ENCODE results near the gene VSNL1.

The VSNL1 gene

GRCh38 chr2:17540093-17540812 is at the start of gene VSNL1:
TSS of gene VSNL1 (plus strand) at chr2:17540696. CDS start at chr2:17592075, 51,379 bp downstream.
- DNase-seq (ENCODE audit: low read depth) = no peak

DNA sequence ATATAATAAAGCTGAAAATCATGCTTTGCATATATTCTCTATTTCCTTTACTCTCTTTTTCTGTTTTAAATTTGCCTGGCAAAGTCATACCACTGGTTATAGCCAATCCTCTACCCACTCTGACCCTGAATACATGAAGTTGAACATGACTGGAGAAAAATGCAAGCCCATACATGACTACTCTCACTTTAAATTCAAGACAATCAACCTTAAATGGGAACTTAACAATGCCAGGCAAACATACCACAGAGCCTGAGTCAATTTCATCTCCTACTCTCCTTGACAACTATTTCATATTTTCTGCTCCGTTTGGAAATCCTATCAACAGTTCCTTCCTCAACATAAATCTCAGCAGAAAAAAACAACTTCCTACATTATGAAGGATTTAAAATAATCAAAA is 44.9 kb upstream of the VSNL1 start:
- DNase-seq (ENCODE audit: low read depth) = no peak

- no peak for DNase-seq (ENCODE audit: low read depth)
Observed at GRCh38 chr2:17497718-17498117, 42.8 kb upstream of the VSNL1 start.

DNA sequence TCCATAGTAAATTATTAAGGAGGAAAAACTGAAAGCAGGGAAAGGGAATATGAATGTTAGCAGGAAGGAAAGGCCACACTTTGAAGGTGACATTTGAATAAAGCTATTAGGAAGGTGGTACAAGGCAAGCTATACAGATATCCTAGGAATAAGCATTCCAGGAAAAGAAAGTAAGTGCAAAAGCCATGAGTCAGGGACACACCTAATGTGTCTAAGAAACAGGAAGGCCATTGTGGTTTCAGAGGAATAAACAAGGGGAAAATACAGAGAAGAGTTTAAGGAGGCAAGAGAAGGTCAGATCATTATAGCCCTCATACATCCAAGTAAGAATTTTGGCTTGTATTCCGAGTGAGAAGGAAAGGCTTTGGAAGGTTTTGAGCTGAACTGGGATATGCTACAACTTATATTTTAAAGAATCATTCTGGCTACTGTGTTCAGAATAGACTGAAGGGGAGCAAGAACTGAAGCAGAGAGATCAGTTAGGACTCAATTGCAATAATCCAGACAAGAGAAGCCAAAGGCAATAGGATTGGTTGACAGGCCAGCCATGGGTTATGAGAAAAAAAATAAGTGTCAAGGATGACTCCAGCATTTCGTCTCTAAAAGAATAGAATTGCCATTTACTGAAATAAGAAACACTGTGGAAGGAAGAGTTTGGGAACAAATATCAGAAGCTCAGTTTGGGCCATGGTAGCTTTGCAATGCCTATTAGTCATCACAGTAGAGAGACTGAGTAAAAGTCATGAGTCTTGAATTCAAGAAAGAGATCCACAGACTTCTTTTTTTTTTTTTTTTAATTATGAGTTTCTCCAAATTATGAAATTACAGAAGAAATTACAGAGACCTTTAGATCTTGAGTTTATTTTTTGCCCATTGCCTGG is 33.5 kb upstream of the VSNL1 start:
- no peak for DNase-seq (ENCODE audit: low read depth)

- no peak for DNase-seq (ENCODE audit: low read depth)
Observed at GRCh38 chr2:17515652-17516051, 24.8 kb upstream of the VSNL1 start.

DNA sequence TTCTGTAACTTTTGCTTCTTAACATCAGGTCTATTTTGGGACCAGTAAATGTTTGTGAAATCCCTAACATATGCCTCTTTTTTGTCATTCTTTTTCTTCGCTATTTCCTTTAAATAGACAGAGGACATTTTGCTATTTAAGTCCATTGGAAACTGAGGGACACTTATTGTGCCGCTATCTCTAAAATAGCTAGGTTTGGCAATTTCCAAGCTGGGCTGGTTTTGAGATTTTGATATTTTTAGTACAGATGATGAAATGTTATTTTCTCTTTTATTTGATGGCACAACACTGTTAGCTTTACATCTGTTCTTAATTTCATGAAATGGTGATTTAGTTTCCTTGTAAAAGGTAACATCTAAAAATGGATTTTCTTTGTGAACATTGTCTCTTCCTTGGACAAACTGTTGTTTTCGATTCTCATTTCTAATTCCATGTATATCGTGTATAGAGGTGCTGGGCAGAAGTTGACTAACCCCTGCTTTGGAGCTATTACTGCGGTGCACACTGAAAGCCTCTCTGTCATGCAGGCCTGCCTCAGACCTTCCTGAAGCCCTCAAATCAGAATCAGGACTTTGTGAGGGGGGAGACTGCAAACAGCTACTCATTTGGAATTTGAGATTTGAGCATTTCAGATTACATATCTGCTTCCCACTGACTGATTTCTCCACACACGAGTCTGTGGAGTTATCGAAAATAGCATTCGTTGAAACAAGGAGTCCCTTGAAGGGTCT is 22.9 kb upstream of the VSNL1 start:
- DNase-seq (ENCODE audit: low read depth) = no peak

- no peak for DNase-seq (ENCODE audit: low read depth)
Observed at GRCh38 chr2:17518212-17519154, 22.0 kb upstream of the VSNL1 start, which contains the start of gene RAD51AP2. TSS of gene RAD51AP2 (minus strand) at chr2:17518440. CDS start at chr2:17518415, 25 bp downstream.

DNA sequence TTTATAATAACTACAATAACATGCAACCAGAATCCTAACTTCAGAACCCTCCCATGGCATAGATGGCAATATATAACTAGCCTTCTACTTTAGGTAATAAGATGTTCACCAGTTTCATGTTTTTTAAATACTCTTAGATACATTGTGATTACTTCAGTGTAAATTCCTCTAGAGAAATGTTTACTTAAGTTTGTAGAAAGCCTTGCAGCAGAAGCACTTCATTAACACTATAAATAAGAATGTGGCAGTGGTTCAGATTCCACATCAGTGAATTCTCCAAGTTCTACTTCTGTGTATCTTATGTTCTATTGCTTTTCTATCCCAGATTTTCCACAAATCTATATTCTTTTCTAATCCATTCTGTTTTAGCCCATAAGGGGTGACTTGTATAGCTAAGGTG is 21.0 kb upstream of the VSNL1 start:
- DNase-seq (ENCODE audit: low read depth) = no peak

GRCh38 chr2:17520761-17521160 is 19.7 kb upstream of the VSNL1 start:
- DNase-seq (ENCODE audit: low read depth) = no peak

GRCh38 chr2:17521621-17522020 is 18.9 kb upstream of the VSNL1 start:
- DNase-seq (ENCODE audit: low read depth) = no peak

DNA sequence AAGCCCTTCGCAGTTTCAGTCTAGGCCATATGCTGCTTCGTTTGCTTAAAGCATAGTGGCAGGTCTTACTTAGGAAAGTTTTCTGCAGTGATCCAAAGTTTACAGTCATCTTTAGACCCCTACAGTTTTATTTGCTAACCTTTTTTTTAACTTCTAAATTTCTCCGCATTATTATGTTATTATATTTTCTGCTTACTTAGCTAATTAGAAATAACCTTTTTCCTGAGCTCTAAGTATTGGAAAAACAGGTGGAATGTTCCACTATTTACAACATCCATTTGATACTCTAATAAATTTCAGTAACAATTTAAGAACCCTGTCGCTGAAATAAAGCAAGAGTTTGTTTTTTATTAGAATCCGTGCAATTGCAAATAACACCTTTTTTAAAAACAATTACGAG is 18.2 kb upstream of the VSNL1 start:
- DNase-seq (ENCODE audit: low read depth) = no peak

- no peak for DNase-seq (ENCODE audit: low read depth)
Observed at GRCh38 chr2:17529771-17530170, 10.7 kb upstream of the VSNL1 start.

GRCh38 chr2:17533546-17533945 is 7.0 kb upstream of the VSNL1 start:
- no peak for DNase-seq (ENCODE audit: low read depth)

GRCh38 chr2:17536416-17536815 is 4.1 kb upstream of the VSNL1 start:
- no peak for DNase-seq (ENCODE audit: low read depth)

DNA sequence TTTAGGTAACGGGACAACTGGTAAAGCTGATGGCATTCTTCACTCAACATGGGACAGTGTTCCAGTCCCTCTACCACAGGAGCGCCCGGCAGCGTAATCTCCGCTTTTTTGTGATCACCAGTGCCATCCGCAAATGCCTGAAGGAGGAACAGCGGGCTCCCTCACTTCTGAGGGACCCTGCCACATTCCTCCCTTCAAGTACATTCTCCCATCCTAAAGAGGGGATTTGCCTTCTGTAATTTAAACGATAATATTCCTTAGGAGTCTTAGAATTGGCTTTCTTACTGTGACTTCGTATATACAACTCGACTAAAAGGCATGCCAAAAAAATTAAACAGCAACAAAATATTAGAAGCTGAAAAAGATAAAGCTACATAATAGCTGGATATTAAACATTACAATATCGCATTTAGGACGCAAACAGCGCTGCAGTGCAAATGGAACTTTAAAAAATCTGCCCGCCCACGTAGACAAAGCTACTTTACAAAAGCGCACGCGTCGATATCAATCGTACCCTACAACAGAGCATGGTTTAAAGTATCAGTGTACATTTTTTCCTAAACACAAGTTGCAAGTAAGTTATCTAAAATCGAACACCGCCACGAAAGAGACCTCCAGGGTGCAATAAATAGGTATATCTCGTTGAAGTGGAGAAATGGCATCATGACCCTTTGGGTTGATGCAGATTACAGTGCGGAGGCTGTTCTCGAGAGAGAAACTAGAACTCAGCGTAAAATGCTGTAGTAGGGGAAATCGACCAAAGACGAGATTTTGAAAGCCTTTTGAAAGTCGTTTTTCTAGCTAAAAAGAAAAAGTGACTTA is 2.3 kb upstream of the VSNL1 start:
- DNase-seq (ENCODE audit: low read depth) = no peak

DNA sequence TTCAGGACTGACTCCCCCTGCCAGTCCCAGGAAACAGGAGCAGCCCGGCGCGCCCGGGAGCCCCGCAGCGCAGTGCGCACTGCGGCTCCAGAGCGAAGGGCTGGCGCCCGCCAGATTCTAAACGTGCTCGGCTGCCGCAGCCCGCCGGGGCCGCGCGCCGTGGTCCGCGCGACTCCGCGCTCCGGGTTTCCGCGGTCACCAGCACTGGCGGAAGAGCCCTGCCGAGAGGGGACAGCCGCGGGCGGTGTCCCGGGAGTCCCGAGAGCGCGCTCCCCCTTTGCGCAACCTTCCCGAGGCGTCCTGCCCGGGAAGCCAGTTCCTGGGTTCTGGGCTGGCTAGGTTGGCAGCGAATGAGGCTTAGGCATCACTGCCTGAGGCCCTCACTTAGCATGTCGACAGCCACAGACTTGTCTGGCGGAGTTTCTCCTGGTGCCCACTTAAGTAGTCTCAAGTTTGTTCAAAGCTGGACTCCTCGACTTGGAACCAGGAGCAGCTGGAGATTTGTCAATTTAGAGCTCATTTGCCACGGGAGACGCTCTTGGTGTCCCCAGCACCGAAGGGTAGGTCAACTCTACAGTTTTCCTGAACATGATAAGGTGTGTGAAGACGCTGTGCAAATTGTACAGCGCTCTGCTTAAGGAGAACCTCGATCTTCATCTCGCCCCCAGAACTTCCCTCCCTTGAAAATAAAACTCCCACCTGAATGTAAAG is 1.5 kb upstream of the VSNL1 start:
- DNase-seq (ENCODE audit: low read depth) = no peak

DNA sequence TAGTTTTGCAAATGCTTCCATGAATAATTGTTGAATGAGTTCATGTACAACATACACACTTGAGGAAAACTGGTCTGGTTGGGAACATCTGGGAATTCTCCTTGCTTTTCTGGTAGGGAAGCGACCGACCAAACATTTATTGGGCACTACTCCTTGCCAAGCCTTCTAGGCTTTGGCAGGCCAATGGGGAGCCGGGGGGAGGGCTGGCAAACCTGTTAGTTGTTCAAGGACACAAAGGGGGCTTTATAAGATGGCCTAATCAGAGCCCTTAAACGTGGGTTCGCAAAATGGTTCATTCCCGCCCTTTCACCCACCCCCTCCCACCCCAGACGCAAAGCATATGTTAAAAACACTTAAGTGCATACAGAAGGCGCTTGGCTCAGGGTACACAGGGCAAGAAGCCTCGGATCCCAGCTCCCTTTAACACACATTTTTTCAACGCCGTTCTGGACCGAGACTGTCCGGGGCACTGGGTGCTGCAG is 844 bp upstream of the VSNL1 start:
- no peak for DNase-seq (ENCODE audit: low read depth)

DNA sequence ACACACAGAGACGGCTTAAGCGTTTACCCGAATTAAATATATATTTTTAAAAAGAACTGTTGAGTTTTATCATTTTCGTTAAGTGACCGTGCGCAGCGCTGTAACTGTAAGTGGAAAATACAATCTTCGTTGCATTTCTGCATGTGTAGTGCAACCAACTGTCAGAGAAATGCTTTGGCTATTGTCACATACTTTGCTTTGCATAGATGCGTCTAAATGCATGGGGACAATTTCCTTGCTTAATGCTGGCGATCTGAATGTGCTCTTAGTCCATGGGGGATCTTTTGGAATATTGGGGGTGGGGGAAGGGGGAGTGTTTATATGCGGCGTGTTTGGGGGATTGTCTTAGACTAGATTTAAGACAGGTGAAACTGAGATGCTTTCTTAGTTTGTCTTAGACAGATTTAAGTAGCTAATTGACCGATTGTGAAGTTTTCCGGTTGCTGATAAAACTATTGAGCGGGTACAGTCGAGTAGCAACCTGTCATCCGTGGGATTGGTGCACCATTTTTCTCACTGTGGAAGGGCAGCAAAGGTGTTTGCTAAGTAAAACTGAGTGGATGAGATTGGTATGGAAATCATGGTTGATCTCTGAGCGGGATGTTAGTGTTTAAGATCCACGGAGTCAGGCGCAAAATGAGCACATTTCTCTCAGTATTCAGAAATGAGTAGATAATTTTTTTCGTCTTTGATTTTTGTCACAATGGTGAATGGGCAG is 476 bp downstream of the VSNL1 start:
- no peak for DNase-seq (ENCODE audit: low read depth)

GRCh38 chr2:17541531-17541950 is 1.0 kb downstream of the VSNL1 start:
- DNase-seq (ENCODE audit: low read depth) = no peak
